Neutrophil (primary cell): ENCODE data around the gene RING1.

Experiments
- H3K27ac ChIP-seq: fragments of 200-600 bp; sonication (generic); 2 replicates; pipeline ENCODE4 v1.5.1; 2016; ENCODE audit warnings: mild to moderate bottlenecking, moderate library complexity
- H3K27me3 ChIP-seq: fragments of 200-600 bp; sonication (generic); 2 replicates; pipeline ENCODE4 v1.6.0; 2016; ENCODE audit warnings: mild to moderate bottlenecking
- H3K36me3 ChIP-seq: fragments of 200-600 bp; sonication (generic); 2 replicates; pipeline ENCODE4 v1.5.1; 2017
- H3K4me1 ChIP-seq, 2 experiments: fragments of 200-600 bp in 1 of 2; sonication (generic) in 1 of 2; 1 replicate in 1 of 2; 2 replicates in 1 of 2; pipeline versions ENCODE4 v1.5.1 to v1.6.1; 2013 to 2016; ENCODE audit warnings: low read depth in 1 of 2, low read length in 1 of 2, mild to moderate bottlenecking in 1 of 2, moderate library complexity in 1 of 2; ENCODE audit not compliant: control insufficient read depth in 1 of 2, insufficient read depth in 1 of 2
- H3K4me3 ChIP-seq, 2 experiments: fragments of 200-600 bp in 1 of 2; sonication (generic) in 1 of 2; 1 replicate in 1 of 2; 2 replicates in 1 of 2; pipeline ENCODE4 v1.5.1; 2013 to 2016; ENCODE audit warnings: low read depth in 1 of 2, low read length in 1 of 2, mild to moderate bottlenecking in 1 of 2, moderate library complexity in 1 of 2
- H3K9me3 ChIP-seq: fragments of 200-600 bp; sonication (generic); 2 replicates; pipeline ENCODE4 v1.5.1; 2016
- TF ChIP-seq, protein P1 (sequence below): fragments of 200-600 bp; sonication (generic); IDR thresholded peaks from 2 replicates; pipeline ENCODE4 v1.5.1; 2016; ENCODE audit warnings: antibody characterized with exemption

RING1 gene

DNA sequence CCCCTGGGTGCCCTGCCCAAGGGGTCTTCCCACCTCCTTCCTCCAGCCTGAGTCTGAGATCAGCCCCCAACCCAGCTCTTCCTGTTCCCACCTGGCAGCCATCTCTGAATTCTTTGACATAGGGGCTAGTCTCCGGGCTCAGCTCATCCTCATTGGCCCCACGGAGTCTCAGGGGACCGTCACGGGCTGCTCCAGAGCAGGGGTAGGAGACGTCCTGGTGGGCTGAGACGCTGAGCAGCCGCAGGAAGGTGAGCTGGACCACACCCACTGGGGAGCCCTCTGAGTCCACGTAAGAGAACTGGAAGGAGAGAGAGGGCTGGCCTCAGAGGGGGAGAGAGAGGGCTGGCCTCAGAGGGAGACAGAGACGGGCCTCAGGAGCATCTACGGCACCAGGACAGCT, 44.1 kb upstream of the RING1 start:
- peaks cover 32% of the 10 kb centered on the region for H3K27me3 ChIP-seq
- H3K4me1 ChIP-seq = peaks cover 9 to 10% of the 10 kb centered on the region in 2 experiments
- TF ChIP-seq, protein P1, sequence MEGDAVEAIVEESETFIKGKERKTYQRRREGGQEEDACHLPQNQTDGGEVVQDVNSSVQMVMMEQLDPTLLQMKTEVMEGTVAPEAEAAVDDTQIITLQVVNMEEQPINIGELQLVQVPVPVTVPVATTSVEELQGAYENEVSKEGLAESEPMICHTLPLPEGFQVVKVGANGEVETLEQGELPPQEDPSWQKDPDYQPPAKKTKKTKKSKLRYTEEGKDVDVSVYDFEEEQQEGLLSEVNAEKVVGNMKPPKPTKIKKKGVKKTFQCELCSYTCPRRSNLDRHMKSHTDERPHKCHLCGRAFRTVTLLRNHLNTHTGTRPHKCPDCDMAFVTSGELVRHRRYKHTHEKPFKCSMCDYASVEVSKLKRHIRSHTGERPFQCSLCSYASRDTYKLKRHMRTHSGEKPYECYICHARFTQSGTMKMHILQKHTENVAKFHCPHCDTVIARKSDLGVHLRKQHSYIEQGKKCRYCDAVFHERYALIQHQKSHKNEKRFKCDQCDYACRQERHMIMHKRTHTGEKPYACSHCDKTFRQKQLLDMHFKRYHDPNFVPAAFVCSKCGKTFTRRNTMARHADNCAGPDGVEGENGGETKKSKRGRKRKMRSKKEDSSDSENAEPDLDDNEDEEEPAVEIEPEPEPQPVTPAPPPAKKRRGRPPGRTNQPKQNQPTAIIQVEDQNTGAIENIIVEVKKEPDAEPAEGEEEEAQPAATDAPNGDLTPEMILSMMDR = no peak
- no peak overlapping the region for H3K27ac ChIP-seq
- H3K9me3 ChIP-seq = no peaks in the 10 kb centered on the region
- no peak overlapping the region for H3K4me3 ChIP-seq
- no peaks in the 10 kb centered on the region for H3K36me3 ChIP-seq

DNA sequence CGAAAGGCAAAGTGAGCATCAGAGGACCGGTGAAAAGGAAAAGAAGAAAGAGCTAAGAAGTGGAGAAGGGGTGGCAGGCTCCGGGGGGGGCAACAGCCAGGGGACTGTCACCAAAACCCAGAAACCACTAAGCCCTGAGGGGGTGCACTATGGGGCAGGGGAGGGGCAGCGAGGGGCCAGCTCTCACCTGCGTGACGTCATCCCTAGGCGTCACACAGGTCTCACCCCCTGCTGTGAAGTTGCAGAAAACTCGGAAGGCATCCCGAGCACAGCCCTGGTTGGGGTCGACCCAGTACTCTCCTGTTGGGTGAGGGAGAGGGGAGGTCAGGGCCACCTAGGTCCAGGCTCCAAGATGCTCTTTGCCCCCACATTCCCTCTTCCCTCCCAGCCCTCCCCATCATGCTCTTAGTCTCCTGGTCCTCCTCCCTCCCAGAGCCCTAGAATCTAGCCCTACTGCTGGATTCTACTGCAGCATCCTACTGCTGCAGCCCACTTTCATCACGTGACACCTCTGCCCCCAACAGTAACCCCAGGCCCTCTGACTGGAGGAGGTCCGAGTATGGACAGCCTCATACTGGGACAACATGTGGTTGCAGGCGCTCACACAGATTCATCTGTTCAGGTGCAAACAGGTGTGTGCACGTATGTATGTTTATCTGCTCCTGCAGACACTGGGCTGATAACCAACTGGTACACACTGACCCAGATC, 43.5 kb upstream of the RING1 start:
- H3K36me3 ChIP-seq = no peaks in the 10 kb centered on the region

GRCh38 chr6:33165581-33166258, 42.6 kb upstream of the RING1 start:
- no peak overlapping the region for H3K27ac ChIP-seq
- peaks cover 30% of the 10 kb centered on the region for H3K27me3 ChIP-seq
- no peaks in the 10 kb centered on the region for H3K9me3 ChIP-seq
- peaks cover 9 to 10% of the 10 kb centered on the region in 2 experiments for H3K4me1 ChIP-seq
- H3K36me3 ChIP-seq = no peaks in the 10 kb centered on the region
- no peak overlapping the region for H3K4me3 ChIP-seq
- TF ChIP-seq, protein P1 = no peak

More for the DNA sequence above, 43.5 kb upstream of the RING1 start:
- Histone ChIP-seq H3K27ac (no peak overlapping the region), H3K9me3 (no peaks in the 10 kb centered on the region), H3K27me3 (peaks cover 32% of the 10 kb centered on the region), H3K4me3 (no peak overlapping the region), H3K4me1 (peaks cover 9 to 10% of the 10 kb centered on the region in 2 experiments)
- TF ChIP-seq, protein P1 = no peak

GRCh38 chr6:33166363-33166762, 41.9 kb upstream of the RING1 start:
- Histone ChIP-seq H3K4me1 (peaks cover 6 to 8% of the 10 kb centered on the region in 2 experiments), H3K27me3 (peaks cover 26% of the 10 kb centered on the region), H3K4me3 (no peak overlapping the region), H3K36me3 (no peaks in the 10 kb centered on the region), H3K9me3 (no peaks in the 10 kb centered on the region), H3K27ac (no peak overlapping the region)
- TF ChIP-seq, protein P1 = no peak

GRCh38 chr6:33166811-33167210, 41.5 kb upstream of the RING1 start:
- H3K27me3 ChIP-seq = peaks cover 21% of the 10 kb centered on the region
- no peak overlapping the region for H3K27ac ChIP-seq
- TF ChIP-seq, protein P1 = no peak
- H3K4me1 ChIP-seq = peaks cover 3% of the 10 kb centered on the region in 2 experiments
- H3K36me3 ChIP-seq = no peaks in the 10 kb centered on the region
- H3K9me3 ChIP-seq = no peaks in the 10 kb centered on the region
- H3K4me3 ChIP-seq = no peak overlapping the region
